Ureter (tissue), 1 donor: ENCODE measurements around the gene FERMT2. TPM values are rescaled to one million over a fixed set of nuclear protein-coding genes. Genes with fewer than 3 reads are reported as not detected.

Source experiments
- DNase-seq: peaks from one replicate; pipeline ENCODE4 v3.0.0-alpha.2; 2020; ENCODE audit warnings: low spot score
- total RNA-seq: library from RNA; stranded (reverse); gene quantifications from one replicate; pipeline ENCODE4 v1.2.4, GENCODE V29; 2023
- donor health status: DM: yes; HTN: yes; CAD: no.

The FERMT2 gene
- total RNA-seq = 82.3 TPM

- peak; percentile 88 for DNase-seq
These were observed at the start of gene FERMT2 for GRCh38 chr14:52950898-52951680. Gene FERMT2 (minus strand): TSS chr14:52951050. CDS start chr14:52950568, 482 bp downstream.

- no peak for DNase-seq
These were observed 47.6 kb upstream of the FERMT2 start for GRCh38 chr14:52998376-52999015.

- no peak for DNase-seq
These were observed 45.6 kb upstream of the FERMT2 start for GRCh38 chr14:52996493-52996892.

- DNase-seq = no peak
These were observed 45.1 kb upstream of the FERMT2 start for GRCh38 chr14:52995998-52996397.

GRCh38 chr14:52992236-52992870 lies 41.5 kb upstream of the FERMT2 start:
- no peak for DNase-seq

- DNase-seq = no peak
These were observed 37.3 kb upstream of the FERMT2 start for GRCh38 chr14:52988139-52988538.

GRCh38 chr14:52987514-52987913 lies 36.7 kb upstream of the FERMT2 start:
- no peak for DNase-seq

- DNase-seq = no peak
These were observed 36.2 kb upstream of the FERMT2 start for GRCh38 chr14:52987042-52987441.

- no peak for DNase-seq
These were observed 26.9 kb upstream of the FERMT2 start for GRCh38 chr14:52977798-52978197.

GRCh38 chr14:52974406-52974805 lies 23.6 kb upstream of the FERMT2 start:
- no peak for DNase-seq

- DNase-seq = peak; percentile 64
These were observed 10.3 kb upstream of the FERMT2 start for GRCh38 chr14:52961060-52961639.

GRCh38 chr14:52960627-52961026 lies 9.8 kb upstream of the FERMT2 start:
- no peak for DNase-seq

GRCh38 chr14:52954346-52955214 lies 3.7 kb upstream of the FERMT2 start:
- no peak for DNase-seq

- peak; percentile 62 for DNase-seq
These were observed 1.1 kb upstream of the FERMT2 start for GRCh38 chr14:52951681-52952554.

GRCh38 chr14:52950410-52950897 lies 396 bp downstream of the FERMT2 start:
- DNase-seq = peak; percentile 63

GRCh38 chr14:52949711-52950409 lies 990 bp downstream of the FERMT2 start:
- DNase-seq = no peak

- no peak for DNase-seq
These were observed 1.6 kb downstream of the FERMT2 start for GRCh38 chr14:52949249-52949648.

- DNase-seq = no peak
These were observed 2.0 kb downstream of the FERMT2 start for GRCh38 chr14:52948836-52949235.

- DNase-seq = no peak
These were observed 2.8 kb downstream of the FERMT2 start for GRCh38 chr14:52948039-52948438.

GRCh38 chr14:52944254-52944653 lies 6.6 kb downstream of the FERMT2 start:
- DNase-seq = no peak
